Thyroid gland (tissue), 4 donors: ENCODE measurements around the gene UCKL1.

Source experiments
- CTCF ChIP-seq, 6 experiments: fragments of 200-600 bp in 3 of 6; fragments of 450-650 bp in 3 of 6; sonication (generic) in 3 of 6; IDR thresholded peaks; one replicate each; pipeline ENCODE4 v1.5.1; 2016 to 2019; ENCODE audit warnings: antibody characterized with exemption in 6 of 6, mild to moderate bottlenecking in 2 of 6, inconsistent platforms in 1 of 6, moderate library complexity in 1 of 6
- POLR2A ChIP-seq, 2 donors: fragments of 450-650 bp; IDR thresholded peaks; one replicate each; pipeline ENCODE4 v1.6.1; 2017; ENCODE audit warnings: antibody characterized with exemption in 2 of 2, mild to moderate bottlenecking in 2 of 2, moderate library complexity in 1 of 2

- TF ChIP-seq CTCF (IDR thresholded peaks at IDR 0.05) (no peak), POLR2A (IDR thresholded peaks at IDR 0.05) (no peak)
Observed at GRCh38 chr20:63967330-63968135, 11.3 kb upstream of the UCKL1 start.
